ENCODE measurements around the gene KLHDC1. TPM values are rescaled to one million over a fixed set of nuclear protein-coding genes. Genes with fewer than 3 reads are reported as not detected.
"Not testable (repeated sequence)": the region's sequence is repeated elsewhere in the genome, so short reads cannot be mapped to it uniquely, and the experiment has no call there.

Gene KLHDC1
- total RNA-seq, 1 donor from 2014 or later, result 0.98 TPM

GRCh38 chr14:49770212-49770817, 77.4 kb downstream of the KLHDC1 start:
- Mint-ChIP-seq H3K27me3 (ENCODE audit: unreplicated experiment) (peaks cover 13% of the 10 kb centered on the region), H3K27ac (ENCODE audit: unreplicated experiment) (no peak overlapping the region)

GRCh38 chr14:49771691-49772090, 78.8 kb downstream of the KLHDC1 start:
- not testable (repeated sequence) for H3K27ac Mint-ChIP-seq (ENCODE audit: unreplicated experiment); H3K36me3 Mint-ChIP-seq (ENCODE audit: unreplicated experiment); H3K4me3 Mint-ChIP-seq (ENCODE audit: unreplicated experiment); H3K4me1 Mint-ChIP-seq (ENCODE audit: low read depth, unreplicated experiment); DNase-seq
- Mint-ChIP-seq H3K9me3 (ENCODE audit: unreplicated experiment) (peaks cover 12% of the 10 kb centered on the region), H3K27me3 (ENCODE audit: unreplicated experiment) (peaks cover 13% of the 10 kb centered on the region)

More at GRCh38 chr14:49770212-49770817, 77.4 kb downstream of the KLHDC1 start:
- peaks cover 1% of the 10 kb centered on the region for H3K4me1 Mint-ChIP-seq (ENCODE audit: low read depth, unreplicated experiment)
- TF ChIP-seq CTCF (IDR thresholded peaks at IDR 0.05; ENCODE audit: partially characterized antibody, unreplicated experiment), result no peak
- H3K36me3 Mint-ChIP-seq (ENCODE audit: unreplicated experiment), result no peaks in the 10 kb centered on the region
- H3K9me3 Mint-ChIP-seq (ENCODE audit: unreplicated experiment), result peaks cover 15% of the 10 kb centered on the region
- no peak for DNase-seq
- peak overlapping the region; percentile 93 for H3K4me3 Mint-ChIP-seq (ENCODE audit: unreplicated experiment)

GRCh38 chr14:49774106-49774505, 81.2 kb downstream of the KLHDC1 start:
- no peaks in the 10 kb centered on the region for H3K36me3 Mint-ChIP-seq (ENCODE audit: unreplicated experiment)
- H3K27me3 Mint-ChIP-seq (ENCODE audit: unreplicated experiment), result peaks cover 3% of the 10 kb centered on the region
- no peak overlapping the region for H3K27ac Mint-ChIP-seq (ENCODE audit: unreplicated experiment)
- H3K4me3 Mint-ChIP-seq (ENCODE audit: unreplicated experiment), result no peak overlapping the region
- DNase-seq, result no peak
- TF ChIP-seq CTCF (IDR thresholded peaks at IDR 0.05; ENCODE audit: partially characterized antibody, unreplicated experiment), result no peak
- H3K4me1 Mint-ChIP-seq (ENCODE audit: low read depth, unreplicated experiment), result peaks cover 1% of the 10 kb centered on the region
- peaks cover under 1% of the 10 kb centered on the region for H3K9me3 Mint-ChIP-seq (ENCODE audit: unreplicated experiment)

- H3K27ac Mint-ChIP-seq (ENCODE audit: unreplicated experiment), result no peak overlapping the region
- no peaks in the 10 kb centered on the region for H3K27me3 Mint-ChIP-seq (ENCODE audit: unreplicated experiment)
- no peak for DNase-seq
- no peak overlapping the region for H3K4me3 Mint-ChIP-seq (ENCODE audit: unreplicated experiment)
- H3K9me3 Mint-ChIP-seq (ENCODE audit: unreplicated experiment), result no peaks in the 10 kb centered on the region
- H3K4me1 Mint-ChIP-seq (ENCODE audit: low read depth, unreplicated experiment), result no peaks in the 10 kb centered on the region
- no peaks in the 10 kb centered on the region for H3K36me3 Mint-ChIP-seq (ENCODE audit: unreplicated experiment)
- no peak for TF ChIP-seq CTCF (IDR thresholded peaks at IDR 0.05; ENCODE audit: partially characterized antibody, unreplicated experiment)
Observed at GRCh38 chr14:49778421-49778820, 85.5 kb downstream of the KLHDC1 start.

GRCh38 chr14:49781040-49781439, 88.1 kb downstream of the KLHDC1 start:
- not testable (repeated sequence) for H3K36me3 Mint-ChIP-seq (ENCODE audit: unreplicated experiment); H3K9me3 Mint-ChIP-seq (ENCODE audit: unreplicated experiment); H3K27ac Mint-ChIP-seq (ENCODE audit: unreplicated experiment); DNase-seq; H3K4me1 Mint-ChIP-seq (ENCODE audit: low read depth, unreplicated experiment); H3K27me3 Mint-ChIP-seq (ENCODE audit: unreplicated experiment); H3K4me3 Mint-ChIP-seq (ENCODE audit: unreplicated experiment)

GRCh38 chr14:49783394-49784014, 90.6 kb downstream of the KLHDC1 start:
- Mint-ChIP-seq H3K27me3 (ENCODE audit: unreplicated experiment) (no peaks in the 10 kb centered on the region), H3K9me3 (ENCODE audit: unreplicated experiment) (peaks cover 2% of the 10 kb centered on the region), H3K4me1 (ENCODE audit: low read depth, unreplicated experiment) (no peaks in the 10 kb centered on the region), H3K27ac (ENCODE audit: unreplicated experiment) (no peak overlapping the region), H3K4me3 (ENCODE audit: unreplicated experiment) (no peak overlapping the region), H3K36me3 (ENCODE audit: unreplicated experiment) (no peaks in the 10 kb centered on the region)
- DNase-seq, result no peak
- TF ChIP-seq CTCF (IDR thresholded peaks at IDR 0.05; ENCODE audit: partially characterized antibody, unreplicated experiment), result no peak

Data from glutamatergic neuron (in vitro differentiated cells).